Left hindlimb (tissue), 1 donor: ENCODE results near the gene SLC25A5.
A peak's percentile ranks its signal among the peaks of the same experiment; 100 is the strongest.

Source experiments
- DNase-seq: peaks from one replicate; pipeline ENCODE4 v3.0.0-alpha.2; 2018

SLC25A5 gene

DNA sequence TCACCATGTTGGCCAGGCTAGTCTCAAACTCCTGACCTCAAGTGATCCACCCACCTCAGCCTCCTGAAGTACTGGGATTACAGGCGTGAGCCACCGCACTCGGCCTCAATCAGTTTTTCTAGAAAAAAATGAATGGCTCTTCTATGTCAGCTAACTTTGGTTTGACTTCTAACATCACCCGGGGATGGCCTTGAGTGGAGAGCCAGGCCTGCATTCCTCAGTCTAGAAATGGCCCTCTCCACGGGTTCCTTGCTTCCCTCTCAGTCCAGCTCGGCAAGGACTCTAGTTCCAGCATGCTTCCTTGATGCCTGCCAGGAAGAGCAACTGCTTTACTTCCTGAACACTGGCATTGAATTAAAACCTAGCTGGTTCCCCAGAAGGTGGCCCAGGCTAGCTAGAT, 39.0 kb downstream of the SLC25A5 start:
- no peak for DNase-seq

- peak; percentile 48 for DNase-seq
Measured at GRCh38 chrX:119512146-119512800, 44.0 kb downstream of the SLC25A5 start.

DNA sequence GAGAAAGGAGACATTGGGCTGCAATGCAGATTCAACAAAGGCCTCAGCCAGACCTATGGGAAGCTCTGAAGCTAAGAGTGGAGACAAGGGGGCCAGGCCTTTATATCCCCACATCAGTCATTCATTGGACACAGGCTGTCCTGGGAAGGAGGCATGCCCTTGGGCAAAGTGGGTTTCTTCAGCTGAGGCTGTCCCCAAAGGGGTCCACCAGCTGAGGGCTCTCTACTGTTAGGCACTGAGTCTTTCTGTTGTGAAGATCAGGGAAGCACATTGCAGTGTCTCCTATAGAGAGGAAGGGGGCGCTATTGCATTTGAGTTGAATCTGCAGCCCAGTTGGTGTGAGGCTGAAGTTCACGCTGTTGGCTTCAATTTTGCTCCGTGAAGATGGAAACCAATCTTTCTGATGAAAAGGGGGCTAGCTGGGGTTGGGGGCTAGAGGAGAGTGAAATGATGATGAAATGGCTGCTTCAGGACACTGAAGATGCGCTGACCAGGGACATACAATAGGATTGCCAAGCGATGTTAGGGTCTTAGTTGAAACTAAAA, 48.0 kb downstream of the SLC25A5 start:
- peak; percentile 36 for DNase-seq

- no peak for DNase-seq
Measured at GRCh38 chrX:119518371-119518770, 50.1 kb downstream of the SLC25A5 start.
